H1 (cell line): Measurements from ENCODE around the gene ISY1. TPM values are rescaled to one million over a fixed set of nuclear protein-coding genes. Genes with fewer than 3 reads are reported as not detected.

ENCODE experiments used
- CTCF ChIA-PET: fragments of 300-600 bp; sonication (Branson Sonifier 250); formaldehyde crosslinking; loops from one replicate; lab custom pipeline; 2021; ENCODE audit not compliant: partially characterized antibody; lab: Charles Lee
- POLR2A ChIA-PET: fragments of 300-600 bp; sonication (Branson Sonifier 250); formaldehyde crosslinking; loops from one replicate; lab custom pipeline; 2021; ENCODE audit warnings: inconsistent platforms; ENCODE audit not compliant: partially characterized antibody; lab: Charles Lee
- DNase-seq, 2 experiments: peaks; one replicate each; pipeline versions ENCODE4 v3.0.0 to v3.0.0-alpha.2; 2010 to 2022; ENCODE audit warnings: low spot score in 2 of 2, low read depth in 1 of 2, mixed read lengths in 1 of 2
- FAIRE-seq: peaks from 2 replicates; lab custom pipeline; 2011; peaks lifted over from hg19 to GRCh38; lab: Jason Lieb, UNC
- H2AFZ ChIP-seq: 2 replicates; pipeline ENCODE4 v1.8.1; 2012; ENCODE audit warnings: low read length, inconsistent platforms
- H2AK5ac ChIP-seq: 2 replicates; pipeline ENCODE4 v1.6.1; 2013; ENCODE audit warnings: low read depth, low read length
- H2BK120ac ChIP-seq: replicated peaks from 2 replicates; pipeline ENCODE3; 2013; ENCODE audit warnings: low read depth, low read length, inconsistent platforms
- H2BK12ac ChIP-seq: 2 replicates; pipeline ENCODE4 v1.6.1; 2013; ENCODE audit warnings: low read depth, low read length
- H2BK15ac ChIP-seq: 2 replicates; pipeline ENCODE4 v1.6.1; 2013; ENCODE audit warnings: low read length
- H2BK20ac ChIP-seq: 2 replicates; pipeline ENCODE4 v1.6.1; 2013; ENCODE audit warnings: low read length
- H2BK5ac ChIP-seq: 2 replicates; pipeline ENCODE4 v1.6.1; 2013; ENCODE audit warnings: low read depth, low read length
- H3K14ac ChIP-seq: 2 replicates; pipeline ENCODE4 v1.6.1; 2013; ENCODE audit warnings: inconsistent platforms; ENCODE audit not compliant: insufficient read length
- H3K18ac ChIP-seq: 2 replicates; pipeline ENCODE4 v1.6.1; 2013; ENCODE audit warnings: low read length; ENCODE audit errors: extremely low read depth
- H3K23ac ChIP-seq: 2 replicates; pipeline ENCODE4 v1.6.1; 2013; ENCODE audit warnings: inconsistent platforms; ENCODE audit not compliant: insufficient read length
- H3K23me2 ChIP-seq: 2 replicates; pipeline ENCODE4 v1.6.1; 2013; ENCODE audit warnings: low read depth, low read length
- H3K27ac ChIP-seq: 2 replicates; pipeline ENCODE4 v1.6.1; 2011; ENCODE audit warnings: low read depth, low read length, inconsistent platforms
- H3K27me3 ChIP-seq, 4 experiments: replicated peaks in 1 of 4; 1 replicate in 1 of 4; 2 replicates in 3 of 4; pipeline versions ENCODE4 v1.6.1 to v1.8.1; 2011 to 2013; ENCODE audit warnings: low read length in 3 of 4, mild to moderate bottlenecking in 3 of 4, inconsistent platforms in 2 of 4, mixed read lengths in 2 of 4, moderate library complexity in 1 of 4; ENCODE audit not compliant: control insufficient read depth in 3 of 4, insufficient read depth in 3 of 4; ENCODE audit errors: extremely low read depth in 1 of 4
- H3K36me3 ChIP-seq, 4 experiments: 2 replicates each; pipeline versions ENCODE4 v1.6.1 to v1.8.1; 2011 to 2013; ENCODE audit warnings: mild to moderate bottlenecking in 4 of 4, low read length in 3 of 4, moderate library complexity in 2 of 4, control low read depth in 1 of 4, inconsistent platforms in 1 of 4; ENCODE audit not compliant: insufficient read depth in 4 of 4, control insufficient read depth in 2 of 4
- H3K4ac ChIP-seq: replicated peaks from 2 replicates; pipeline ENCODE3; 2013; ENCODE audit warnings: low read length, low read depth, mixed read lengths, inconsistent platforms; ENCODE audit not compliant: insufficient read length
- H3K4me1 ChIP-seq, 4 experiments: replicated peaks in 1 of 4; 1 replicate in 1 of 4; 2 replicates in 3 of 4; pipeline versions ENCODE4 v1.6.1 to v1.8.1; 2011 to 2013; ENCODE audit warnings: low read length in 3 of 4, inconsistent platforms in 2 of 4, mixed read lengths in 1 of 4; ENCODE audit not compliant: insufficient read depth in 4 of 4, control insufficient read depth in 3 of 4
- H3K4me2 ChIP-seq, 2 experiments: 2 replicates each; pipeline versions ENCODE4 v1.6.1 to v1.8.1; 2011 to 2013; ENCODE audit warnings: low read depth in 2 of 2, low read length in 2 of 2, control low read depth in 1 of 2, inconsistent platforms in 1 of 2, mild to moderate bottlenecking in 1 of 2; ENCODE audit not compliant: insufficient read depth in 1 of 2
- H3K4me3 ChIP-seq, 4 experiments: fragments of 200-600, 300-600 bp in 1 of 4; sonication (generic), shearing (Covaris generic), sonication (Bioruptor Twin) in 1 of 4; 2 replicates each; pipeline versions ENCODE4 v1.5.1 to v1.8.1; 2011 to 2016; ENCODE audit warnings: low read length in 4 of 4, low read depth in 3 of 4, control low read depth in 2 of 4, inconsistent platforms in 2 of 4, mild to moderate bottlenecking in 2 of 4, mixed read lengths in 1 of 4, moderate library complexity in 1 of 4; ENCODE audit not compliant: insufficient read depth in 2 of 4; ENCODE audit errors: extremely low read depth in 1 of 4
- H3K56ac ChIP-seq: replicated peaks from 2 replicates; pipeline ENCODE3; 2013; ENCODE audit warnings: low read depth, mild to moderate bottlenecking, mixed read lengths, low read length, inconsistent platforms; ENCODE audit not compliant: insufficient read length
- H3K79me1 ChIP-seq: 2 replicates; pipeline ENCODE4 v1.6.1; 2013; ENCODE audit warnings: low read depth, low read length, control low read depth
- H3K79me2 ChIP-seq, 2 experiments: 2 replicates each; pipeline versions ENCODE4 v1.6.1 to v1.8.1; 2012 to 2013; ENCODE audit warnings: low read length in 2 of 2, mild to moderate bottlenecking in 2 of 2, inconsistent platforms in 1 of 2; ENCODE audit not compliant: insufficient read depth in 2 of 2, control insufficient read depth in 1 of 2
- H3K9ac ChIP-seq, 4 experiments: replicated peaks in 1 of 4; 1 replicate in 1 of 4; 2 replicates in 3 of 4; pipeline versions ENCODE4 v1.6.1 to v1.8.1; 2011 to 2013; ENCODE audit warnings: low read depth in 3 of 4, low read length in 3 of 4, control low read depth in 2 of 4, mild to moderate bottlenecking in 2 of 4, moderate library complexity in 2 of 4, inconsistent platforms in 1 of 4; ENCODE audit errors: extremely low read depth in 1 of 4
- H3K9me3 ChIP-seq, 2 experiments: 2 replicates each; pipeline versions ENCODE4 v1.6.1 to v1.8.1; 2012 to 2013; ENCODE audit warnings: mild to moderate bottlenecking in 2 of 2, moderate library complexity in 2 of 2, control low read depth in 1 of 2, inconsistent platforms in 1 of 2, low read depth in 1 of 2, low read length in 1 of 2, mixed read lengths in 1 of 2; ENCODE audit not compliant: insufficient read depth in 2 of 2
- H4K20me1 ChIP-seq, 2 experiments: replicated peaks in 1 of 2; 2 replicates each; pipeline versions ENCODE3 to v1.8.1; 2011 to 2013; ENCODE audit warnings: inconsistent platforms in 2 of 2, low read length in 2 of 2, mild to moderate bottlenecking in 1 of 2; ENCODE audit not compliant: insufficient read depth in 2 of 2, control insufficient read depth in 1 of 2
- H4K5ac ChIP-seq: 2 replicates; pipeline ENCODE4 v1.6.1; 2013; ENCODE audit warnings: low read length, low read depth, mixed read lengths, inconsistent platforms; ENCODE audit not compliant: insufficient read length
- H4K8ac ChIP-seq: 2 replicates; pipeline ENCODE4 v1.8.0; 2013; ENCODE audit warnings: mild to moderate bottlenecking, moderate library complexity, low read length, inconsistent platforms; ENCODE audit not compliant: insufficient read depth; ENCODE audit errors: extremely low read depth
- H4K91ac ChIP-seq: replicated peaks from 2 replicates; pipeline ENCODE3; 2013; ENCODE audit warnings: low read length, mixed read lengths, inconsistent platforms; ENCODE audit not compliant: insufficient read length
- E2F6 ChIP-seq: IDR thresholded peaks from 2 replicates; pipeline ENCODE4 v1.6.1; 2012; ENCODE audit warnings: inconsistent platforms
- KDM5A ChIP-seq: fragments of 200-600 bp; IDR thresholded peaks from 2 replicates; pipeline ENCODE4 v1.7.1; 2012; ENCODE audit warnings: mild to moderate bottlenecking, low read length, inconsistent platforms, mixed read lengths
- POLR2A ChIP-seq, 2 experiments: IDR thresholded peaks; 1 replicate in 1 of 2; 2 replicates in 1 of 2; pipeline ENCODE4 v1.6.1; 2011; ENCODE audit warnings: low read depth in 2 of 2, low read length in 2 of 2, mild to moderate bottlenecking in 2 of 2; ENCODE audit errors: control extremely low read depth in 1 of 2
- POLR2AphosphoS5 ChIP-seq: IDR thresholded peaks from 2 replicates; pipeline ENCODE4 v1.6.1; 2011; ENCODE audit warnings: low read depth, low read length
- TBP ChIP-seq: IDR thresholded peaks from 2 replicates; pipeline ENCODE4 v1.6.1; 2011; ENCODE audit warnings: low read depth, low read length, improper control_type of control experiment
- USF2 ChIP-seq: IDR thresholded peaks from 2 replicates; pipeline ENCODE4 v1.6.1; 2011; ENCODE audit warnings: low read length, improper control_type of control experiment
- WGBS, 2 experiments: shearing (Covaris generic) in 1 of 2; methylation state at CpG; one replicate each; pipeline versions ENCODE4 v1.1.6 to v1.1.7; 2013 to 2015; ENCODE audit warnings: low lambda C conversion rate in 2 of 2, mixed read lengths in 2 of 2, inconsistent platforms in 1 of 2, low coverage in 1 of 2, missing lambda C conversion rate in 1 of 2; ENCODE audit not compliant: insufficient replicate concordance in 2 of 2, insufficient coverage in 1 of 2, insufficient read length in 1 of 2; ENCODE audit errors: extremely low coverage in 1 of 2, missing lambda C conversion rate in 1 of 2; 5-methylcytosine and 5-hydroxymethylcytosine counted together
- polyA plus RNA-seq, 7 experiments: library from polyadenylated mRNA; depleted of rRNA in 3 of 7; stranded (reverse) in 5 of 7; unstranded in 2 of 7; fragments of >200 nt in 5 of 7; fragments of 200-250 nt in 2 of 7; gene quantifications; 1 replicate in 5 of 7; 2 replicates in 1 of 7; 4 replicates in 1 of 7; pipeline versions ENCODE4 v1.2.1 to v1.2.3, GENCODE V29; 2011 to 2013; ENCODE audit warnings: missing spikeins in 2 of 7, mixed read lengths in 2 of 7
- total RNA-seq: library from RNA; stranded (reverse); fragmentation: NEBNext Ultra II Directional; extraction: Animal tissue kit (Norgen Biotek cat#: 25700); gene quantifications from 2 replicates; pipeline ENCODE4 v1.2.1, GENCODE V29; 2021

Gene ISY1
- total and polyA plus RNA-seq, 2 of the 8 experiments (the other 6 are each of a cell fraction or from before 2014, with no cell fraction given), result 16.6 to 38.7 TPM

- no peaks in the 10 kb centered on the region; the same call in 1 of the 2 replicates for H3K79me1 ChIP-seq
- no peaks in the 10 kb centered on the region for H3K23me2 ChIP-seq
- ChIA-PET CTCF (interaction anchor here (1.1 to 1.9 kb wide), 2 partner anchors 13 to 69 kb away, joined by 3 to 5 read pairs; no protein-coding TSS in a partner anchor), POLR2A (interaction anchor here (0.6 to 1.3 kb wide), 3 partner anchors 70 to 449 kb away, joined by 3 to 4 read pairs (median 4); no protein-coding TSS in a partner anchor)
- TF ChIP-seq KDM5A (no peak), POLR2AphosphoS5 (peak; percentile 37; the same call in 1 of the 2 replicates), TBP (no peak), USF2 (no peak), E2F6 (no peak), POLR2A (IDR thresholded peaks at IDR 0.05; ENCODE audit: control extremely low read depth in 1 of 2, low read depth in 2 of 2, low read length in 2 of 2) (peak in 1 of 2 experiments; percentile 50; a peak in 1 of 3 replicates)
- H2BK15ac ChIP-seq, result no peak overlapping the region
- no peak overlapping the region for H2BK20ac ChIP-seq
- H3K4me3 ChIP-seq, result no peak overlapping the region
- no peaks in the 10 kb centered on the region for H3K27me3 ChIP-seq
- H3K23ac ChIP-seq, result no peak overlapping the region
- H3K4me2 ChIP-seq, result no peak overlapping the region
- WGBS, 2 experiments, result 100% methylated on average over 1 of the region's 1 CpG; no CpG with 5 or more reads in 1 of the 2 experiments
- H3K9ac ChIP-seq, result no peak overlapping the region
- DNase-seq (no peak), FAIRE-seq (no peak)
- no peak overlapping the region for H4K91ac ChIP-seq
- H3K9me3 ChIP-seq, result no peaks in the 10 kb centered on the region
- H2BK120ac ChIP-seq, result no peak overlapping the region
- no peak overlapping the region for H4K5ac ChIP-seq
- no peak overlapping the region for H3K14ac ChIP-seq
- H3K18ac ChIP-seq, result no peak overlapping the region
- H3K4ac ChIP-seq, result no peak overlapping the region
- H2AFZ ChIP-seq, result no peak overlapping the region
- H2BK5ac ChIP-seq, result no peak overlapping the region
- H4K20me1 ChIP-seq, result peaks cover 35 to 40% of the 10 kb centered on the region in 2 experiments
- no peak overlapping the region for H2AK5ac ChIP-seq
- no peak overlapping the region for H3K56ac ChIP-seq
- peaks cover 0 to 4% (median 0%) of the 10 kb centered on the region in 4 experiments; a peak in 1 of 7 replicates for H3K4me1 ChIP-seq
- H4K8ac ChIP-seq, result no peak overlapping the region
- no peak overlapping the region for H3K27ac ChIP-seq
- peaks cover 60 to 99% of the 10 kb centered on the region in 2 experiments for H3K79me2 ChIP-seq
- no peak overlapping the region for H2BK12ac ChIP-seq
- H3K36me3 ChIP-seq, result peaks cover 6 to 67% (median 23%) of the 10 kb centered on the region in 4 experiments
Measured at GRCh38 chr3:129176051-129176450, 15.2 kb upstream of the ISY1 start.
